OCI-LY3 (cell line): Measurements from ENCODE around the gene CDH5.

ENCODE experiments used
- H2AFZ ChIP-seq: fragments of 200-600, 300-600 bp; shearing (Covaris generic); 2 replicates; pipeline ENCODE4 v1.6.0; 2014; ENCODE audit warnings: antibody characterized with exemption, low read depth, low read length
- H3K27ac ChIP-seq: fragments of 200-600, 300-600 bp; sonication (generic); 2 replicates; pipeline ENCODE4 v1.5.1; 2014; ENCODE audit warnings: mild to moderate bottlenecking, low read length, moderate library complexity, mixed read lengths
- H3K27me3 ChIP-seq: fragments of 200-600, 300-600 bp; sonication (generic); 2 replicates; pipeline ENCODE4 v1.6.1; 2014; ENCODE audit warnings: low read depth, low read length, mixed read lengths
- H3K36me3 ChIP-seq: fragments of 200-600, 300-600 bp; sonication (generic); replicated peaks from 2 replicates; pipeline ENCODE3; 2014; ENCODE audit warnings: low read depth, low read length, mixed read lengths
- H3K4me1 ChIP-seq: fragments of 300-600, 200-600 bp; sonication (generic); 2 replicates; pipeline ENCODE4 v1.6.1; 2014; ENCODE audit warnings: low read length, mixed read lengths
- H3K4me2 ChIP-seq: fragments of 200-600, 300-600 bp; sonication (generic); 2 replicates; pipeline ENCODE4 v1.6.1; 2014; ENCODE audit warnings: low read length, mixed read lengths
- H3K4me3 ChIP-seq: fragments of 300-600, 200-600 bp; sonication (generic); 2 replicates; pipeline ENCODE4 v1.5.1; 2014; ENCODE audit warnings: antibody characterized with exemption, mild to moderate bottlenecking, low read length, moderate library complexity
- H3K79me2 ChIP-seq: fragments of 300-600, 200-600 bp; shearing (Covaris generic); 2 replicates; pipeline ENCODE4 v1.6.1; 2014; ENCODE audit warnings: mild to moderate bottlenecking, low read length, mixed read lengths
- H3K9ac ChIP-seq: fragments of 300-600, 200-600 bp; shearing (Covaris generic); 2 replicates; pipeline ENCODE4 v1.6.0; 2014; ENCODE audit warnings: mild to moderate bottlenecking, low read length, moderate library complexity
- H3K9me3 ChIP-seq: fragments of 200-600, 300-600 bp; shearing (Covaris generic); 2 replicates; pipeline ENCODE4 v1.6.1; 2014; ENCODE audit warnings: low read length, mixed read lengths; ENCODE audit not compliant: insufficient read depth
- H4K20me1 ChIP-seq: fragments of 200-600, 300-600 bp; sonication (generic); 2 replicates; pipeline ENCODE4 v1.6.1; 2016; ENCODE audit warnings: low read length, mixed read lengths; ENCODE audit not compliant: insufficient read depth
- EZH2phosphoT487 ChIP-seq: fragments of 200-600 bp; shearing (Covaris generic); IDR thresholded peaks from 2 replicates; pipeline ENCODE4 v1.6.1; 2018; ENCODE audit warnings: antibody characterized with exemption, mixed run types, low read depth
- TF ChIP-seq, protein P1 (sequence below): fragments of 200-600, 300-600 bp; sonication (generic); IDR thresholded peaks from 2 replicates; pipeline ENCODE4 v1.5.1; 2014; ENCODE audit warnings: antibody characterized with exemption, low read length, low read depth

CDH5 gene

DNA sequence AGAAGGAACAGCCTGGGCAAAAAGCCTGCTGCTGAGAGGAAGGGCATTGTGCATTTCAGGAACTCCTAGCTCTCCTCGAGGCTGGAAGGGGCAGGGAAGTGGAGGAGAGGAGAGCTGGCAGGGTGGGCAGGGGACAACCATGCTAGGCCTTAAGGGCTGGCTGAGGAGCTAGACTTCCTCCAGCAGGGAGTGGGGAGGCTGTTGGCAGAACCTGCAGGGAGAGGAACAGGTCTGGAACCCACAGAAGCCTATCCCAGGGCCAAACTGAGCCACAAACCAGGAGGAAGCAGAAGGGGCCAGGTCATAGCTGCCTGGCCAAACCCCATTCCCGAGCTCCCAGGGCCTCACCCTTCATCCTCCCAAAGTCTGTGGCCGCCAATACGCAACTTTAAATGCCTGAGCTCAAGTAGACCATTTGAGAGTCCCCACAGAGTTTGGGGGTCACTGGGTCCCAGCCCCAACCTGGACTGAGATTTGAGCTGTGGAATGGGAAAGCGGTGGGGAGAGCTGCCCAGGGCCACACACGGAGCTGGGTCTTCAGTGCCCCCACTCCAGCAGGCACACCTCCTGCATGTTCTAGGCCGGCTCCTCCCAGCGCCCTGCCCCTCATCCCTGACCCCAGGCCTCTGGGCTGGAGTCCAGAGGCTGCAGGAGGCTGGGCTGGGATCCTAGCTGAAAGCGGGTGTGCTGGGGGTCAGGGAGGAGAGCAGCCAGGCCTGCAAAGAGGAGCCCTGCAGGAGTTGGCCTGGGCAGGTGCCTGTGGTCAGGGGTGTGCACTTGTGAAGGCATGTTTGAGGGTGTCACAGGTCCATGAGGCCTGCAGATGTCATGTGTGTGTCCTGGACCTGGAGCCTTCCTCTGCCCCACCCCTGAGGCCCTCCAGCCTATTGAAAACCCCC, 4.5 kb downstream of the CDH5 start:
- Histone ChIP-seq H3K4me1 (peaks cover 9% of the 10 kb centered on the region), H3K79me2 (no peaks in the 10 kb centered on the region), H3K4me2 (no peak overlapping the region), H3K27me3 (no peaks in the 10 kb centered on the region), H3K4me3 (no peak overlapping the region), H3K36me3 (no peaks in the 10 kb centered on the region), H2AFZ (no peak overlapping the region), H3K9me3 (no peaks in the 10 kb centered on the region), H3K9ac (no peak overlapping the region), H4K20me1 (no peaks in the 10 kb centered on the region), H3K27ac (no peak overlapping the region)
- TF ChIP-seq, protein P1, sequence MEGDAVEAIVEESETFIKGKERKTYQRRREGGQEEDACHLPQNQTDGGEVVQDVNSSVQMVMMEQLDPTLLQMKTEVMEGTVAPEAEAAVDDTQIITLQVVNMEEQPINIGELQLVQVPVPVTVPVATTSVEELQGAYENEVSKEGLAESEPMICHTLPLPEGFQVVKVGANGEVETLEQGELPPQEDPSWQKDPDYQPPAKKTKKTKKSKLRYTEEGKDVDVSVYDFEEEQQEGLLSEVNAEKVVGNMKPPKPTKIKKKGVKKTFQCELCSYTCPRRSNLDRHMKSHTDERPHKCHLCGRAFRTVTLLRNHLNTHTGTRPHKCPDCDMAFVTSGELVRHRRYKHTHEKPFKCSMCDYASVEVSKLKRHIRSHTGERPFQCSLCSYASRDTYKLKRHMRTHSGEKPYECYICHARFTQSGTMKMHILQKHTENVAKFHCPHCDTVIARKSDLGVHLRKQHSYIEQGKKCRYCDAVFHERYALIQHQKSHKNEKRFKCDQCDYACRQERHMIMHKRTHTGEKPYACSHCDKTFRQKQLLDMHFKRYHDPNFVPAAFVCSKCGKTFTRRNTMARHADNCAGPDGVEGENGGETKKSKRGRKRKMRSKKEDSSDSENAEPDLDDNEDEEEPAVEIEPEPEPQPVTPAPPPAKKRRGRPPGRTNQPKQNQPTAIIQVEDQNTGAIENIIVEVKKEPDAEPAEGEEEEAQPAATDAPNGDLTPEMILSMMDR: no peak
- no peak for TF ChIP-seq EZH2phosphoT487

DNA sequence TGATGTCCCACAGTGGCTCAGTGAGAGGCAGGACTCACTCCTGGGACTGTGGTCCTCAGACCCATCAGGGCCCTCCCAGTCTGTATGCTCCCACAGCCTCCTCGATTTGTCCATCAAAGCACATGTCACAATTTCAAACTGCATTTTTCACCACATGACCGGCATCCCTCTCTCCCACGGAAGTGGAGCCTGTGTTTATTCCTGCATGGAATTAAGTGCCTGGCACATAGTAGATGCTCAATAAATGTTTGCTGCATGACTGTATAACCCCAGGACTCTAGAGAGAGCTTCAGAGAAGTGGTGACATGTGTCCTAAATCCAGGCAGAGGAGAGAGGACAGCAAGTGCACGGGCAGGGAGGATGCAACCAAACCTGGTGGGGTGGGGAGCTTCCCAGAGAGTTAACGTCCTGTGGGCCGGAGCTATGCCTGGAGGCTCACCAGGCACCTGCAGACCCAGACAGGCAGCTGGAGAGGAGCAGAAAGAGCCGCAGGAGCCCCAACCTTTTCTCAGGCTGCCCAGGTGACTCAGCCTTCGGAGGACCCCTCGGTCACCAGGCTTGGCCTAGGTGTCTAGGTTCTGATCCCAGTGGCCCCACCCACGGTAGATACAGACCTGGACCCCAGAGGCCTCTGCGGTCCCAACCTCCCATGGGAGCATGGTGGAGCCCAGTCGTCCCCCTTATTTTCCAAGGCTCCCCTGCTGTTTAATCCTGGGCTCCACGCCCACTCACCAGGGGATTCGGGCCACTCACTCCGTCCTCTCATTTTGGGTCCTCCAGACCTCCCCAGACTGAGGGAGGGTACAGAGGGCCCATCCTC, 5.8 kb downstream of the CDH5 start:
- H3K36me3 ChIP-seq: no peaks in the 10 kb centered on the region
- H3K27ac ChIP-seq: no peak overlapping the region
- H3K9ac ChIP-seq: no peak overlapping the region
- H3K9me3 ChIP-seq: no peaks in the 10 kb centered on the region
- no peaks in the 10 kb centered on the region for H3K79me2 ChIP-seq
- TF ChIP-seq, protein P1: no peak
- TF ChIP-seq EZH2phosphoT487: no peak
- no peak overlapping the region for H3K4me2 ChIP-seq
- no peak overlapping the region for H3K4me3 ChIP-seq
- H2AFZ ChIP-seq: no peak overlapping the region
- peaks cover 9% of the 10 kb centered on the region for H3K4me1 ChIP-seq
- no peaks in the 10 kb centered on the region for H4K20me1 ChIP-seq
- H3K27me3 ChIP-seq: no peaks in the 10 kb centered on the region

DNA sequence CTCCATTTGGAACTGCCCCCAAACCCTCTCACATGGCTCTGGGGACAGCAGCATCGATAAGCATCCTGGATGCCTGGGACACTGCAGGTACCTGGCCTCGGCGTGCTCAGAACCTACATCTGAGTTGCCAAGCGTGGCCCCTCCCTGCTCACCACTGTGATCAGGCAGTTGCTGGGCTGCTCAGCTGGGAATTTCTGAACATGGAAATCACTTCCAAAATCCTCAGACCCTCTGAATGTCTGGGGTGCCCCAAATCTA, 6.3 kb downstream of the CDH5 start:
- TF ChIP-seq, protein P1: no peak
- no peak for TF ChIP-seq EZH2phosphoT487
- no peak overlapping the region for H2AFZ ChIP-seq
- no peak overlapping the region for H3K4me3 ChIP-seq
- no peak overlapping the region for H3K4me2 ChIP-seq
- no peak overlapping the region for H3K27ac ChIP-seq
- H3K4me1 ChIP-seq: peaks cover 9% of the 10 kb centered on the region
- no peaks in the 10 kb centered on the region for H3K79me2 ChIP-seq
- H3K9ac ChIP-seq: no peak overlapping the region
- H3K9me3 ChIP-seq: no peaks in the 10 kb centered on the region
- H3K27me3 ChIP-seq: no peaks in the 10 kb centered on the region
- no peaks in the 10 kb centered on the region for H3K36me3 ChIP-seq
- H4K20me1 ChIP-seq: no peaks in the 10 kb centered on the region

DNA sequence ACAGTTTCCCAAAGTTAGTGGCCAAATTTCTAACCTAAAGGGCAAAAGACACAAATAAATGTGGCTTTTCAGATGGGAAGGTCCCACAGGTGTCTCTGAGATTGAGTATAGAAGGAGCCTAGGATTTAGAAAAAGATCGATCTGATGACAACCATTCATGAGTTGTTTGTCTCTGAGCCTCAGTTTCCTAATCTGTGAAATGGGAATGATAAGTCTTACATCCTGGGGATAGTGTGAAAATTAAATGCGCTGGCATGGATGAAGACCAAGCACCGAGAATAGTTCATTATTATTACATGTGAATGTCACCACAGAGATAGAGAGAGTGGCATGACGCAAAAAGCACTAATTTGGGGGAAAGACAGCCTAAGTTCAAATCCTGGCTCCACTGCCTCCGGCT, 7.2 kb downstream of the CDH5 start:
- Histone ChIP-seq H2AFZ (no peak overlapping the region), H3K9ac (no peak overlapping the region), H3K4me2 (no peak overlapping the region), H4K20me1 (no peaks in the 10 kb centered on the region), H3K79me2 (no peaks in the 10 kb centered on the region), H3K27ac (no peak overlapping the region), H3K4me1 (peaks cover 8% of the 10 kb centered on the region), H3K36me3 (no peaks in the 10 kb centered on the region), H3K9me3 (no peaks in the 10 kb centered on the region), H3K4me3 (no peak overlapping the region), H3K27me3 (no peaks in the 10 kb centered on the region)
- TF ChIP-seq, protein P1: no peak
- TF ChIP-seq EZH2phosphoT487: no peak
